Bone marrow (tissue), 2 donors: ENCODE results near the gene MYDGF.

Source experiments
- DNase-seq, 2 donors: peaks; one replicate each; lab custom pipeline; 2025; lab: John Stamatoyannopoulos, UW

MYDGF gene

DNA sequence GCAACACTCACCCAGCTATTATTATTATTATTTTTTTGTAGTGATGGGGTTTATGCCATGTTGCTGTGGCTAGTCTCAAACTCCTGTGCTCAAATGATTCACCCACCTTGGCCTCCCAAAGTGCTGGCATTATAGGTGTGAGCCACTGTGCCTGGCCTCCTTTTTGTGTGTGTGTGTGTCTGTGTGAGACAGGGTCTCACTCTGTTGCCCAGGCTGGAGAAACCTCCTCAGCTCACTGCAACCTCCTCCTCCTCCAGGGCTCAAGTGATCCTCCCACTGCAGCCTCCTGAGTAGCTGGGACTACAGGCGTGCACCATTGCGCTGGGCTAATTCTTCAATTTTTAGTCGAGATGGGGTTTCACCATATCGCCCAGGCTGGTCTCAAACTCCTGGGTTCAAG lies 3.6 kb upstream of the MYDGF start:
- DNase-seq = no peak

DNA sequence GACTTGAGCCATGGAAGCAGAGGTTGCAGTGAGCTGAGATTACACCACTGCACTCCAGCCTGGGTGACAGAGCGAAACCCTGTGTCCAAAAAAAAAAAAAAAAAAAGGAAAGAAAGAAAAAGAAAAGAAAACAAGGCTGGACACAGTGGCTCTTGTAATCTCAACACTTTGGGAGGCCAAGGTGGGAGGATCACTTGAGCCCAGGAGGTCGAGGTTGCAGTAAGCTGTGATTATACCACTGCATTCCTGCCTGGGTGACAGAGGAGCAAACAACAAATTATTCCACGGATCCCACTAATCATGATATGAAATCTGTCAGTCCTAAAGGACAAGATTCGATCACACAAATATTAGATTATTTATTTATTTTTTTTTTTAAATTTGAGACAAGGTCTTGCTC lies 3.1 kb upstream of the MYDGF start:
- DNase-seq = no peak

DNA sequence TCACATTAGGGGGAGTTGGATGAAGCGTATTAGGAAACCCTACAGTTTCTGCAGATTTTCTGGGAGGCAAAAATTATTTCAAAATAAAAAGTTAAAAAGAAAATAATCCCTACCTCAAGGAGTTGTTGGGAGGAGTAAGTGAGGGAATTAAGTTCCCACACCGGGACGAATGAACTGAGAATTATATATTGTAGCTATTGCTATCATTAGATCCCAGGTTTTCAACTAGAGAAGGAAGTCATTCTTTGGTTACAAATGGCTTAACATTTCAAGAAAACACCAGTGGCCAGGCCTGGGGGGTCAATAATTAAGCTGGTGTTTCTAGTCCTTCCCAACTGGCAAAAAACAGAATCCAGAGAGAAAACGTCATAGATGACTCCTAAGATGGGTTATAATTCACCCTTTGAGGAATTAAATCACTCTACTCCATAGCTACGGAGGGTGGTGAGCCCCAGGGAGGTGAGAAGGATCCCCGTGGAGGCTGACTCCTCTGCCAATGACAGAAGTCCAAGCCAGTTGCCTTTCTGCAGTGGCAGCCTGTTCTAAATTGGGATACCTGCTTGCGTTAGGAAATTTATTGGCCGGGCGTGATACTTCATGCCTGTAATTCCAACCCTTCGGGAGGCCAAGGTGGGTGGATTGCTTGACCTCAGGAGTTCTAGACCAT lies 1.2 kb upstream of the MYDGF start:
- DNase-seq = no peak

DNA sequence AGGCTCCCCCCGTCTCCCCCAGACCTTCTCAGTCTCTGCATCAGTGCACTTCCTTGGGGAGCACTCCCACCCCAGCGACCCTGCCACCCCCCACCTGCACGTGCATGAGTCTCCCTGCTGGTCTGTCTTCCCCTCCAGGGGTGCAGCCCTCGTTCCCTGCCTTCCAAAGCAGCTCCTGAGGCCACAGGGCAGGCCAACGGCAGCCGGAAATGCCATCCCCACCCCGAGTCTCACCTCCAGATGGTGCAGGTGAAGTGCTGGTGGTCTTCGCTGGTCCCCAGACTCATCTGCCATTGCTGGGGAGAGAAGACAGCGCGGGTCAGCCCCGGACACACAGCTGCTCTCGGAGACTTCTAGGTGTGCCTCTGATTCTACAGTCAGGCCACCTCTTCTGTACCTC lies 5.5 kb downstream of the MYDGF start:
- no peak for DNase-seq

DNA sequence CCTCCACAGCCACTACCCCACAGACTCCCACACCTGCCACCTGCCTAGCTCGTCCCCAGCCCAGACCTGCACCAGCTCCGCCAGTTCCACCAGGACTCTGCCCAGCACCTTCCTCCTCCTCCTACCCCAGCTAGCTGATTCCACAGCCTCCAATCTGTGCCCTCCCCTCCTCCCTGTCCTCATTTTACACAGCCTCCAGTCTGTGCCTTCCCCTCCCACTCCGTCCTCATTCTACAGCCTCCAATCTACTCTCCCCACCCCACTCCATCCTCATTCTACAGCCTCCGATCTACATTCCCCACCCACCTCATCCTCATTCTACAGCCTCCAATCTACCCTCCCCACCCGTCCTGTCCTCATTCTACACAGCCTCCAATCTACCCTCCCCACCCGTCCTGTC lies 7.3 kb downstream of the MYDGF start:
- no peak for DNase-seq

DNA sequence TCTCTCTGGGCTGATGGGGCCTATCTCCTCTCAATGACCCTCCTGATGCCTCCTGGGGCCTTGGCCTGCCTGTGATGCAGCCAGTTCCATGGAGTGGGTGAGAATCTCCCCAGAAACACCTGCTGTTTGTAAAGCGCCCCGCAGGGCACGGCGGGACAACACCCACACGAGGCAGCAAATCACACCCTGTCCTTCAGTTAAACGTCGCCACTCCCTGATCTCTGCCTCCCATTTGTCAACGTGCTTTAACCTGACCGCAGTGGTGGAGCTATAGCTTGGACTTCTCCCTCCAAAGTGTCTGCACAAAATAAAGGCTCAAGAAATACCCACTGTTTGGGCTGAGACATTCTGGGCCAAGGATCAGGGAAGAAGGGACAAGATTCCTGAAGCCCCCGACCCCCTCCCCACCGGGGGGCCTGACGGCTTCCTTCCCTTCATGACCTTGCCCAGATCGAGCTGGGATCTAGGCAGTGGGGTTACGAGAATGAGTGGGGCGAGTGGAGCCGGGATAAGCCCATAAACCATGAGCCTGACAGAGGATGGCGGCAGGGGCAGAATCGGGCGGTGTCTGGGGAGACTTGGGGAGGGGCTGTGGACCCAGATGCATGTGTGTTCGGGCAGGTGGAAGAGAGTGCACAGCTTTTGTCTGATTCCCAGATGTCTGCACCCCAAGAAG lies 8.0 kb downstream of the MYDGF start:
- no peak for DNase-seq

DNA sequence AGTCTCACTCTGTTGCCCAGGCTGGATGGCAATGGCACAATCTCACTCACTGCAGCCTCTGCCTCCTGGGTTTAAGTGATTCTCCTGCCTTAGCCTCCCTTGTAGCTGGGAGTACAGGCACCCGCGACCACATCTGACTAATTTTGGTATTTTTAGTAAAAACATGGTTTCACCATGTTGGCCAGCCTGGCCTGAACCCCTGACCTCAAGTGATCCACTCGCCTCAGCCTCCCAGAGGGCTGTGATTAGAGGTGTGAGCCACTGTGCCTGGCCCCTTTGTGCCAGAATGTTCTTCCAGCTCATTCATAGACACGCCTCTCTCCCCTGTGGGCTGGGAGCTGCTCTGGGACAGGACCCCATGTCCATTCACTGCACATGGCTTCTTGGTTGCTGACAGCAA lies 9.1 kb downstream of the MYDGF start:
- DNase-seq = no peak

DNA sequence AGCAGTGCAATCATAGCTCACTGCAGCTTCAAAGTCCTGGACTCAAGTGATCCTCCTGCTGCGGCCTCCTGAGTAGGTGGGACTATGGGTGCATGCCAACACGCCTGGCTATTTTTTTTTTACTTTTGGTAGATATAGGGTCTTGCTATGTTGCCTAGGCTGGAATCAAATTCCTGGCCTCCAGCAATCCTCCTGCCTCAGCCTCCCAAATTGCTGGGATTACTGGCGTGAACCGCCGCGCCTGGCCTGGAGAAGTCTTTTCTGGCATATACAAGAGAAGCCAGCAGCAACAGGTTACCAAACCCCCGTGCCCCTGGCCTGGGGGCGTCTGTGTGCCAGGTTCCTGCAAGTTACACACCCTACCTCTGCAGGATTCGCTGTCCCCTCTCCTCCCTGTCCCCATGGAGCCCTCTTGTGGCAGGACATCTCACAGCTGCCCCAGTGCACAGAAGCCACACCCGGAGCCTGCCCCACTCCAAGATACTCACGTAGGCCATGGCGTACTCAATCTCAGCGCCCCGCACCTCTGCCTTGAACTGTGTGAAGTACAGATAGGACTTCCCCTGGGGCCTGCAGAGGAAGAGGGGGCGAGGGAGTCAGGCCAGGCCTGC lies 9.9 kb downstream of the MYDGF start:
- peak in 1 of 2 donors; percentile 18 for DNase-seq

DNA sequence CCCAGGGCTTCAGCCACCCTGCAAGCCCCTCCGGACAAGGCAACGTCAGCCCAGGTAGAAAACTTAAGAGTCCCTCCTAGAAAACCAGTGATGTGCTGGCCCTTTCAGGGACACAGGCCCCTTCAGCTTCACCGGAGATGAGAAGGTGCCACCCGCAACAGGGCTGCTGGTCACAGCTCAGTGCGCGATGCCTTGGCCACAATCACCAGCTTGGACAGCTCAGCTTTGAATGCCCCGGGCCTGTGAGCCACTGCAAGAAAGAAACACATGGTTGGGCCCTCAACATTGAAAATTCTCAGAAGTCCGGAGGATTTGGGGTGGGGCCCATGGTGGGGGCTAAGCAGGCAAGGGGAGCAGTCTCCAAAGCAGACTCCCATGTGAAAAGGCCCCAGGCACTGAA lies 12.3 kb downstream of the MYDGF start:
- no peak for DNase-seq

DNA sequence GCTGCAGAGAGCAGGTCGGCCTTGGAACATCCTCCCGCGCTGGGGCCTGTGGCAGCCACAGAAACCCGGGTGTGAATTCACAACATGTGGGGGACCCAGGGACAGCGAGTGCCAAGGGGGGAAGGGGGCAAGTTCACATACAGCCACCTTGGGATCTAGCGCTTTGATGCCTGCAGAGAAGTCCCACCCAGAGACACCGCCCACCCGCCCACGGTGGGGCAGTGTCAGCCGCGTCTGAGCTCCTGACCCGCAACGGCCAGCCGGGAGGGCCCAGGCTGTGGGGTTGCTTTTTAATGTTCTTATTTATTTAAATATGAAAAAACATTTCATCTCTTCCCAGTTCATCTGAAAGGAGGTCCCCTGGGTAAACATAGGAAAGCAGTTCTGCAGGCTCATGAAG lies 12.9 kb downstream of the MYDGF start:
- DNase-seq = no peak

DNA sequence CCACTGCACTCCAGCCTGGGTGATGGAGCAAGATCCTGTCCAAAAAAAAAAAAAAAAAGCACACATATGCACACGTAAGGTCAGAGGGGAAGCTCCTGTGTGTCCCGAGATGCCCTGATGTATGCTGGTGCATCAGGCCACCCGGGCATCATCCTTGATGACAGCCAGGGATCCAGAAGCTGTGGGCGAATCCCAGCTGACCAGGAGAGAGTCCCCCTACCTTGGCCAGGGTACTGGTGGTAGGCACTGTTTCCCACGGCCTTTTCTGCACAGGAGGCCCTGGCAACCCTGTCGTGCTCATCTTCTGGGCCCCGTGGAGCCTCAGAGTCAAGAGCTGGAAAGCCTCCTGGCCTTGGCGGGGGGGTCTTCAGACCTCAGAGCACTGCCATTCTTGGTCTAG lies 14.0 kb downstream of the MYDGF start:
- no peak for DNase-seq

DNA sequence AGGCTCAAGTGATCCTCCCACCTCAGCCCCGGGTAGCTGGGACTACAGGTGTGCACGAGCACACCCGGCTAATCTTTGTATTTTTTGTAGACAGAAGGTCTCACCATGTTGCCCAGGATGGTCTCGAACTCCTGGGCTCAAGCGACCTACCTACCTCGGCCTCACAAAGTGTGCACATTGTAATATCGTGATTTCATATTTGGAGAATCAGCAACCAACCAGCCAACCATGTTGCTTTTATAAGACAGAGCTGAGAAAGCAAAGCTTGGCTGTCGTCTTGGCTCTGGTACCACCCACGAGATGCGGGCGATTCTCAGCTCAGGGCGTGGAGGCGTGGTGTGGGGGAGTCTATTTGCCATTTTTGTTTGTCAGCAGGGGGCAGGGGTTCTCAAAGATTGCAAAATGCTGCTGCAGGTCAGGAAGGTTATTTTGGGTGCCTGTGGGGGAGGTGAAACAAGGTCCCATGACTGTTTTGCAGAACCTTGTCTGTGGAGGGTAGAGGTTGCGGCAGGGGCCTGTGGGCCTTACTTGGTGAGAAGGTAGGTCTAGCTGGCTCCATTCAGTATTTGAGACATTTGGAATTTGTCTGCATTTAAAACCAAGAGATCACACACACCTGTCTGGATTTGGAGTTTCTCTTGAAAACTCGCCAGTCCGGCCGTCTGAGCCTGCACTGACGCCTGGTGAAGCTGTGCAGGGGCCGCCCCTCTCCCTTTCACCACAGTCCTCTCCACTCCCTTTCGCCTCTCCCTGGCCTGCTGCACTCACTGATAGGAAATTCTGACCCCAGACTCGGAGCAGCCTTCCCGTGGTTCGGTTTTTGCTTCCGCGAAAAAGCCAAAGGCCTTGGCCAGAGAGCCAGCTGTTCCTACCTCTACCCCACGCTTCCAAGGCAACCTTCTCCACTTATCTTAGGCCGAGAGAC lies 15.4 kb downstream of the MYDGF start:
- no peak for DNase-seq

DNA sequence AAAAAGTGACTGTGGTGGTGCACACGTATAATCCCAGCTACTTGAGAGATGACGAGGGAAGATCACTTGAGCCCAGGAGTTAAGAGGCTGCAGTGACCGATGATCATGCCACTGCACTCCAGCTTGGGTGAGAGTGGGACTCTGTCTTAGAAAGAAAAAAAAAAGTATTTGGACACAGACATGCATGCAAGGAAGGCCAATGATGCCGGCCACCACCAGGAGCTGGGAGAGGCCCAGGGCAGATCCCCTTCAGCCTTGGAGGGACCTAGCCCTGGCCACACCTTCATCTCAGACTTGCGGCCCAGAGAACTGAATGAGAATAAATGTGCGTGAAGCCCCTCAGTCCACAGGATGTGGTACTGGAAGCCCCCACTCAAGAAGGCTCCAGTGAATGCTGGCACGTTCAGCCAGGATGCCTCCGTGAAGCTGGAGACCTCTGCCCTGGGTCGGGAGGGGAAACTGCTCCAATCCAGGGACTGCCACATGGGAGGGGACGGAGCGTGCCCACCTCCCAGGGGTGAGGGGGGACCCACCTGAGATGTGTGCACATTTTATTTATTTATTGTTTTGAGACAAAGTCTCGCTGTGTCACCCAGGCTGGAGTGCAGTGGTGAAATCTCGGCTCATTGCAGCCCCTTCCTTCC lies 16.2 kb downstream of the MYDGF start:
- DNase-seq = no peak

DNA sequence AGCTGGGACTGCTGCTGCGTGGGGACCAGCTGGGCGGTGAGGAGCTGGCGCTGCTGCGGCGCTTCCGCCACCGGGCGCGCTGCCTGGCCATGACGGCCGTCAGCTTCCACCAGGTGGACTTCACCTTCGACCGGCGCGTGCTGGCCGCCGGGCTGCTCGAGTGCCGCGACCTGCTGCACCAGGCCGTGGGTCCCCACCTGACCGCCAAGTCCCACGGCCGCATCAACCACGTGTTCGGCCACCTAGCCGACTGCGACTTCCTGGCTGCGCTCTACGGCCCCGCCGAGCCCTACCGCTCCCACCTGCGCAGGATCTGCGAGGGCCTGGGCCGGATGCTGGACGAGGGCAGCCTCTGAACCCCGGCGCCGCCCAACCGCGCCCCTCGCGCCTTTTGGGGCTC lies 18.1 kb downstream of the MYDGF start:
- no peak for DNase-seq

DNA sequence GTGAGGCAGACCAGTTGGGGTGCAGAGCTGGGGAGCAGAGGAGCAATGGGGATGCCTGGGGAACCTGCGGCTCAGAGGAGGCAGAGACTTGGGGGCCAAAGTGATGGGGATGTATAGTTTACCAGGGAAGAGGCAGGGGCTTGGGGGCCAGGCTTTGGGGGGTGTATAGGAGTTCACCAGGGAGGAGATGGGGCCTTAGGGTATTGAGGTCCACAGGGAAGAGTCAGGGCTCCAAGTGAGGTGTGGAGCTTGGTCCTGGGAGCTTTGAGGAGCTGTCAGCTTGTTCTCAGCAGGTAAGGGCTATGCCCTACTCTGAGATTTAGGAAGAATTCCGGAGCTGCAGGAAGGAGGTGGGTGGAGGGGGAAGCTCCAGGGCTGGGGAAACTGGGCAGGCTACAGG lies 20.0 kb downstream of the MYDGF start:
- no peak for DNase-seq

DNA sequence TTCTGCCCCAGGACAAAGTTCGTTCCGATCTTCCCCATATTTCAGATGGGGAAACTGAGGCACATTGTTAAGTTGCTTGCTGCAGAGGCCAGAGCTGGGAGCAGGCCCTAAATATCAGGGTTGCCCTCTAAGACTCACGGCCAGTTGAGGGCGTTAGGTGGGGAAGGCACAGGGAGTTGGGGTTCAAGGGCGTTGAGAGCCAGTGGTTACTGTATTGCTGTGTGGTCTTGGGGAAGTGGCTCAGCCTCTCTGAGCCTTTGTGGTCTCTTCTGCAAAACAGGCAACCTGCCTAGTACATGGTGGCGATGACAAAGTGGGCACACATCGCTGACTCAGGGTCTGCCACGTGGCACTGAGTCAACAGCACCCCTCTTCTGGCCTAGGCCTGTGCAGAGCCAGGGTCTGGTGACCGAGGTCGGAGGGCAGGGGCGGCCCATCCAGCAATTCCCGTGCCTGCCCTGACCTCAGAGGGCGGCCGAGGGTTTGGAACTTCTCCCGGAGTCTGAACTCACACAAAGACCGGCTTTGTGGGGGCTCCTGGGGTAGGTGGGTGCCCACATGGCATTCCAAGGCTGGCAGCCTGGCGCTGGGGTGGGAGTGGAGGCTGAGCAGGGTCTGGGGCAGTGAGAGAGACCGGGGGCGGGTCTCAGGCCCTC lies 20.6 kb downstream of the MYDGF start:
- no peak for DNase-seq

DNA sequence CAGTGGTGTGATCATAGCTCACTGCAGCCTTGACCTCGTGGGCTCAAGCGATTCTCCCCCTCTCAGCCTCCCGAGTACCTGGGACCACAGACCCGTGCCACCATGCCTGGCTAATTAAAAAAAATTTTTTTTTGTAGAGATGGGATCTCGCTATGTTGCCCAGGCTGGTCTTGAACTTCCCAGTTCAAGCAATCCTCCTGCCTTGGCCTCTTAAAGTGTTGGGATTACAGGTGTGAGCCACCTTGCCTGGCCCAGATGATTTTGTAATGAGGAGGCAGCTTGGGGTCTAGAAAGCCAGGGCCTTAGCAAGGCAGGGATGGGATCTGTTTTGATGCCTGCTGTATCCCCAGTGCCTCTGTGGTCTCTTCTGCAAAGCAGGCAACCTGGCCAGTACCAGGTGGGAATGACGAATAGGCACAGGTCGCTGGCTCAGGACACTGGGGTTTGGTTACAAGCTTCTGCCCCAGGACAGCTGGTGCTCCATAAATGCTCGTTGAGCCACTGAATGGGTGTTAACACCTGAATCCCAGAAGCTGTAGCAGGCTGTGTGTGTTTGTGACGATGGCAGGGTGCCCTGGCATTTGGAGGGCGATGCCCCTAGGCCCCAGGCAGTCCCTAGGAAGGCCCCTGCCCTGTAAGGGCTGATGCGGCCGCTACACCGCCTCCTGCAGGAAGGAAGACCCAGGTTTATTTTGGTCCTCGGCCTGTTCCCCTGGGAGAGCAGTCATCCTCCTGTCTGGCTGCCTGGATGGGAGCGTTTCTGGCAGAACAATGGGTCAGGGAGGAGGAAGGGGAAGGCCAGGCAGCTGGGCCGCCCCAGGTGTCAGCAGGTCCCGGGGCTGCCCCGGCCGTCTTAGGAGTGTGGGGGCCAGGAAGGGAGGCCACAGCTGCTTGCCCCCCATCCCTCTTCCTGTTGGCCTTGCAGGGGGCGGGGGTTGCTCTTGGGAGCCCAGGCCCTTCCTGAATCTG lies 22.2 kb downstream of the MYDGF start:
- no peak for DNase-seq

DNA sequence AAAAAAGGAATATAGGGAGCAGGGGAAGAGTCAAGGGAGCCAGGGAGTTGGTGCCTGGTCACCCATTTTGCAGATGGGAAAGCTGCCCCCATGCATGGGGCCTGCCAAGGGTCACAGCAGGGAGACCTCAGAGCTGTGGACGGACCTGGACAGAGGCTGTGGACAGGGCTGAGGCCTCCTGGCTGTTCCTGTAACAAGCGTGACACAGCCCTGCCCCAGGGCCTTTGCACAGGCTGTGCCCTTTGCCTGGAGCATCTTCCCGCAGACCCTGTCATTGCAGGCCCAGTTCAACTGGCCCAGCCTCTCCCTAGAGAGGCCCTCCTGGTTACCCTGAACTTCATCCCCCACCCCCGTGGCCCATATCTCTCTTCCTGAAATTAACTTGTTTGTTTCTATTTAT lies 24.4 kb downstream of the MYDGF start:
- no peak for DNase-seq

DNA sequence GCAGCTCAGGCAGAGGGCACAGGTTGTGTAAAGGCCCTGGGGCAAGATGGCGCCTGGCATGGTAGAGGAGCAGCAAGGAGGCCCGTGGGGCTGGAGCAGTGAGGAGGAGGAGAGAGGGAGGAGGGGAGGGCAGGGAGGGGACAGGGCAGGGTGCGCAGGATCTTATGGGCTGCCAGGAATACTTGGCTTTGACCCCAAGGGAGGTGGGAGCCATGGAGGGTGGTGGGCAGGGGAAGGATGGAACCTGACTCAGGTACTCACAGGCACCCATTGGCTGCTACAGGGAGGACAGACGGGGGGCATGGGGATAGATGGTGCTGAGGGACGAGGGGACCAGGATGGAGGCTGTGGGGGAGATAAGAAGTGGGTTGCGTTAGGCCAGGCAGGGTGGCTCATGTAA lies 27.5 kb downstream of the MYDGF start:
- no peak for DNase-seq

DNA sequence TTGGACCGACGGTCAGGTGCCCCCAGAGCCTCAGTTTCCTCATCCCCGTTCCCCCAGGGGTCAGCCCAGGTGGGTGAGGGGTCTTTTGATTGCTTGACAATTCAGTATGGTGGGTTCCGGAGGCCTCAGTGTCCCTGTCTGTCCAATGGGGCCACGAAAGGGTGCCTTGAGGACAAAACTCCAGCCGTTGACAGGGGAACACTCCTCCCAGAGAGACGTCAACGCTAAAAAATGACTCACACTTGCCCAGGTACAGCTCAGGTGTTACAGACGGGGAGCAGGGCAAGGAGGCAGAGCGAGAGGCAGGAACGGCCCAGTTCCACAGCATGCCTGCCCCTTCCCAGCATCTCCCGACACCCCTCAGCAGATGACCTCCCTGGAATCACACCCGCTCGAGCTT lies 29.0 kb downstream of the MYDGF start:
- DNase-seq = no peak
